OCI-LY7 (cell line): ENCODE data around the gene FLVCR2.

ENCODE experiments used
- EZH2phosphoT487 ChIP-seq: fragments of 200-600 bp; sonication (generic); IDR thresholded peaks from 2 replicates; pipeline ENCODE4 v1.6.1; 2018; ENCODE audit warnings: low read depth, borderline replicate concordance, mild to moderate bottlenecking, mixed run types, antibody characterized with exemption, low read length, moderate library complexity, mixed read lengths
- TF ChIP-seq, protein P1 (sequence below): fragments of 200-600 bp; sonication (generic); conservative IDR thresholded peaks from 2 replicates; pipeline ENCODE4 v1.5.1; 2014; ENCODE audit warnings: mild to moderate bottlenecking, antibody characterized with exemption, low read length, moderate library complexity, mixed read lengths

DNA sequence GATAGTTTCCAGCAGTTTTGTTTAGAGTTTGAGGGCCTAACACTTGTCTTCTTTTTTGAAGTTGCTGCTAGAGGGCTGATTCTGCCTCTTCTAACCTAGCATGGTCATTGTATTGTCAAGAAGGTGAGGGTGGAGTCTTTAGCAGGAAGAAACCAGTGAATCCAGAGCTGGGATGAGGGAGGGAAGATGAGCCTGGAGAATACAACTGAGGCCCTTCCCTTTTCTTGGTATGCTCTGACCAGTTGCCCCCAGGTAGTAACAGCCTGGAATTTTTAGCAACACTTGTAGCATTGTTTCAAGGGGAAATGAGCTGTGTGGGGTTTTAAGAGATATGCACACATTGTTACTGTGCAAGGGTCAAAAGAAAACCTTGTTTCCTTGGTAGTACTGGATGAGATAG, 9.0 kb downstream of the FLVCR2 start:
- TF ChIP-seq, protein P1, sequence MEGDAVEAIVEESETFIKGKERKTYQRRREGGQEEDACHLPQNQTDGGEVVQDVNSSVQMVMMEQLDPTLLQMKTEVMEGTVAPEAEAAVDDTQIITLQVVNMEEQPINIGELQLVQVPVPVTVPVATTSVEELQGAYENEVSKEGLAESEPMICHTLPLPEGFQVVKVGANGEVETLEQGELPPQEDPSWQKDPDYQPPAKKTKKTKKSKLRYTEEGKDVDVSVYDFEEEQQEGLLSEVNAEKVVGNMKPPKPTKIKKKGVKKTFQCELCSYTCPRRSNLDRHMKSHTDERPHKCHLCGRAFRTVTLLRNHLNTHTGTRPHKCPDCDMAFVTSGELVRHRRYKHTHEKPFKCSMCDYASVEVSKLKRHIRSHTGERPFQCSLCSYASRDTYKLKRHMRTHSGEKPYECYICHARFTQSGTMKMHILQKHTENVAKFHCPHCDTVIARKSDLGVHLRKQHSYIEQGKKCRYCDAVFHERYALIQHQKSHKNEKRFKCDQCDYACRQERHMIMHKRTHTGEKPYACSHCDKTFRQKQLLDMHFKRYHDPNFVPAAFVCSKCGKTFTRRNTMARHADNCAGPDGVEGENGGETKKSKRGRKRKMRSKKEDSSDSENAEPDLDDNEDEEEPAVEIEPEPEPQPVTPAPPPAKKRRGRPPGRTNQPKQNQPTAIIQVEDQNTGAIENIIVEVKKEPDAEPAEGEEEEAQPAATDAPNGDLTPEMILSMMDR, result no peak
- TF ChIP-seq EZH2phosphoT487, result no peak
